Breast epithelium (tissue), 3 donors: ENCODE data around the gene NPB.

Source experiments
- CTCF ChIP-seq, 3 donors: fragments of 450-650 bp; IDR thresholded peaks; one replicate each; pipeline ENCODE4 v1.5.1; 2016 to 2017; ENCODE audit warnings: antibody characterized with exemption in 3 of 3, mild to moderate bottlenecking in 3 of 3, moderate library complexity in 3 of 3
- POLR2AphosphoS5 ChIP-seq, 3 donors: sonication (generic); formaldehyde crosslinking; IDR thresholded peaks; one replicate each; pipeline ENCODE4 v1.6.1; 2017; ENCODE audit warnings: antibody characterized with exemption in 3 of 3

GRCh38 chr17:81915331-81915730, 13.3 kb downstream of the NPB start:
- no peak for TF ChIP-seq POLR2AphosphoS5 (IDR thresholded peaks at IDR 0.05)
- no peak for TF ChIP-seq CTCF (IDR thresholded peaks at IDR 0.05)
